GM19467 (cell line): Measurements from ENCODE around the gene WDR74.
"Not testable (repeated sequence)": the region's sequence is repeated elsewhere in the genome, so short reads cannot be mapped to it uniquely, and the experiment has no call there.

Source experiments
- ATAC-seq: cut with Tn5 transposase; IDR thresholded peaks from one replicate; pipeline ENCODE4 v1.9.1; 2021; ENCODE audit warnings: mild to moderate bottlenecking, moderate library complexity; ENCODE audit not compliant: unreplicated experiment

The WDR74 gene

DNA sequence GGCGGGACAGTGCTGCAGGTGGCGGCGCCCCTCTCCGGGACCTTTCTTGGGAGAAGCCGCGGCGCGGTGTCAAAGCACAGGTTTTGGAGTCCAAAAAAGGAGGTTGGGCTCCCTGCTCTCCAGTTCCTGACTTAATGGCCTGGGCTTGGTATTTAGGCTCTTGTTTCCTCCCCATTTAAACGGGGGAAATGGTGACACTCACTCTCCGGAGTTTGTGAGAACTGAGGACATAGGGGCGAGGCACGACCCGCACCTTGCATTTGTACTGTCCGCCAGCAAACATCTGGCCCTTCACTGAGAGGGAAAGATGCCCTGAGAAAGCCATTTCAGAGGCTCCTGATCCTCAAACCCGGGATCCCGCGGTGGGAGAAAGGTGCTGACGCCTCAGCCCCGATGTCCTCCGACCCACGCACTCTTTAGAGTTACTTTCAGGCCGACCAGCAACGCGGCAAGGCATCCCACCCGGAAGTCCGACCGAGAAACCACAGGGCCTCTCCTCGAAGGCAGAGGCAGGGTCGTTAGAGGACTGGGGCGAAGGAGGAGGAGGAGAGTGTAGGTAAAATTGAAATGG lies 2.9 kb upstream of the WDR74 start:
- ATAC-seq: no peak

DNA sequence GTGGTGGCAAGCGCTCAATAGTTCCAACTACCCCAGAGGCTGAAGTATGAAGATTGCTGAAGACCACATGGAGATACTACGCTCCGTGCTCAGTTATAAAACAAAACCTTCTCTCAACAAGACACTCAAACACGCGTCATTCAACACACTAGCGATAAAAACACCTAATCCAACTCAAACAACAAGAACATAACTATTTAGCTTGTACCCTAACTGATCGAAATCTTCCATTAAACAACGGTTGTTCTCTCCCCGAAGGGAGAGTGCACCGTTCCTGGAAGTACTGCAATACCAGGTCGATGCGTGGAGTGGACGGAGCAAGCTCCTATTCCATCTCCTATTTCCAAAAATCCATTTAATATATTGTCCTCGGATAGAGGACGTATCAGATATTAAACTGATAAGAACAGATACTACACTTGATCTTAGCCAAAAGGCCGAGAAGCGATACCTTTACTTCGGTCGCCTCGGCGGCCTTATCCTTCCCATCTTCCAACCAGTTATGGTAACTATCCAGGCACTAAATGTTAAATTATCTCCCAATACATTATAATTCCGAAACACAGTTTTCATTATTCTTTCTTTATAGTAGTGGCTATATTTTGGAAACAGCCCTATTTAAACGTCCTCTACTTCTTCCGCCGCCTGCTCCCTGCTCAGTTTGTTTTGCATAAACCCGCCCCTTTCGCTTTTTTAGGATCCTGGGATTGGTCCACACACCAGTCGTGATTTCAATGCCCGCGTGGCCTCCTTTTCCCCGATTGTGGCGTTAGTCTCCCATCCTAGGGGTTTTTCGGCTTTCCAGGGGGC lies 2.2 kb upstream of the WDR74 start:
- peak; percentile 47 for ATAC-seq

DNA sequence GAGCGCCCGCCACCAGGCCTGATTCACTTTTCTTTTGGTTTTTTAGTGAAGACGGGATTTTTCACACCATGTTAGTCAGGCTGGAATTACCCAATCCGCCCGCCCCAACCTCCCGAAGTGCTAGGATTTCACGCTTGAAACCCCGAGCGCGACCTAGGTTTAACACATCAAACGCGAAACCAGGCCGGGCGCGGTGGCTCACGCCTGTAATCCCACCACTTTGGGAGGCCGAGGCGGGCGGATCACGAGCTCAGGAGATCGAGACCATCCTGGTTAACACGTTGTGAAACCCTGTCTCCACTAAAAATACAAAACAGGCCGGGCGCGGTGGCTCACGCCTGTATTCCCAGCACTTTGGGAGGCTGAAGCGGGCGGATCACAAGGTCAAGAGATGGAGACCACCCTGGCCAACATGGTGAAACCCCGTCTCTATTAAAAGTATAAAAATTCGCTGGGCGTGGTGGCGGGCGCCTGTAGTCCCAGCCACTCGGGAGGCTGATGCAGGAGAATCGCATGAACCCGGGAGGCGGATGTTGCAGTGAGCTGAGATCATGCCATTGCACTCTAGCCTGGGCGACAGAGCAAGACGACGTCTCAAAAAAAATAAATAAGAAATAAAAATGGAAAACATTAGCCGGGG lies 1.5 kb upstream of the WDR74 start:
- ATAC-seq: not testable (repeated sequence)

DNA sequence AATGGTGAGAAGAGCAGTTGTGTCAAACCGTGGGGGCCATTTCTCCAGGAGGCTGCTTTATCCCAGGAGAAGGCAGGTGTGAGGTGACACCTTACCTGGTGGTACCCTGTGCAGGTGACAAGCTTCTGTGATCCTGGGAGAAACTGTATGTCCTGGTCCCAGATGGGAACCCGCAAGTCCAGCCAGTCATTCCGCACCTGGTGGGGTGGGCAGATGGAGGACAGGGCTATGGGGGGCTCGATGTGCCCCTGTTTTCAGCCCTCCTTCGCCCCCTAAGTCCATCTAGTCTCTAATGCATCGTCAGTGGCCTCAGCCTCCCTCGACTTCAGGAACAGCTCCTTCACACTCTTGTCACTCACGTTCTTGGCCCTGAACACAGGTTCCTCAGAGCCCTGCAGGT lies 4.1 kb downstream of the WDR74 start:
- no peak for ATAC-seq

DNA sequence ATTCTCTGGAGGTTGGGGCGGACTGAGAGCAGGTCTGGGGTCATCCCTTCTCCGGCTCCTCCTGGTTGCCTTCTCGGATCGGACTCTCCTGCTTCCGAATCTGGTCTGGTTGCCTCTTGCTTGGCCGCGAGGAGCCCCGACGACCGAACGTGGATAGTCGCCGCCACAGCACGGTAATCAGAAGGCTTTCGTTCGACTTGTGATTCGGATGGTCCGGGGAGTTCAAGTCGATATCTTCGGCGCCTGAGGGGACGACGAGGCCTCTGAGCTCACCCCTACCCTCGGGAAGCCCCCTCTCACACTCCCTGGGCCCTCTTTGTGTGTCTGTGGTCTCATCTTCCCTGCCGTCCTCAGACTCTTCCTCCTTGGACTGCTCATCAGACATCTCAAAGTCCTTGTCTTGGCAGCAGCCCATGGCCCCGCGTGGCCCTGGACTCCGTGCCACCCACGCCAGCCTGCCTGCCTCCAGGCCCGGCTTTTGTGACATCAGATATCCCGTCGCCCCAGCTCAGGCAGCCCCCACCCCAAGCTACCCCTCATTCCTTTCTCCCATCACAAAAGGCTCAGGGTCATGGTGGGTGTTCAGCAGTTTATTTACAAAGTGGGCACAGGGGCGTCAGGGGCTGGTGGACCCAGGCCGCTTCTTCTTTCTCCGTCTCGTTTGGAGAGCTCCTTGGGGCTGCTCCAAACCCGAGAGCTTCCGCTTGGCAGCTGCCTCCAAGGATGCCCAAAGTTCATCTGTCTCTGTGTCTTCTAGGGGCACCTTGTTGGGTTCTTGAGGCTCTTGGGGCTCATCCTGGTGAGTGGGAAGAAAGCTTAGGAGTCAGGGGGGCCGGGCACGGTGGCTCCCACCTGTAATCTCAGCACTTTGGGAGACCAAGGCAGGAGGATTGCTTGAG lies 6.8 kb downstream of the WDR74 start, which contains the start of gene TEX54:
Gene TEX54, minus strand, starts transcription at position 506 of the 899 bp plus-strand sequence.
- ATAC-seq: no peak

DNA sequence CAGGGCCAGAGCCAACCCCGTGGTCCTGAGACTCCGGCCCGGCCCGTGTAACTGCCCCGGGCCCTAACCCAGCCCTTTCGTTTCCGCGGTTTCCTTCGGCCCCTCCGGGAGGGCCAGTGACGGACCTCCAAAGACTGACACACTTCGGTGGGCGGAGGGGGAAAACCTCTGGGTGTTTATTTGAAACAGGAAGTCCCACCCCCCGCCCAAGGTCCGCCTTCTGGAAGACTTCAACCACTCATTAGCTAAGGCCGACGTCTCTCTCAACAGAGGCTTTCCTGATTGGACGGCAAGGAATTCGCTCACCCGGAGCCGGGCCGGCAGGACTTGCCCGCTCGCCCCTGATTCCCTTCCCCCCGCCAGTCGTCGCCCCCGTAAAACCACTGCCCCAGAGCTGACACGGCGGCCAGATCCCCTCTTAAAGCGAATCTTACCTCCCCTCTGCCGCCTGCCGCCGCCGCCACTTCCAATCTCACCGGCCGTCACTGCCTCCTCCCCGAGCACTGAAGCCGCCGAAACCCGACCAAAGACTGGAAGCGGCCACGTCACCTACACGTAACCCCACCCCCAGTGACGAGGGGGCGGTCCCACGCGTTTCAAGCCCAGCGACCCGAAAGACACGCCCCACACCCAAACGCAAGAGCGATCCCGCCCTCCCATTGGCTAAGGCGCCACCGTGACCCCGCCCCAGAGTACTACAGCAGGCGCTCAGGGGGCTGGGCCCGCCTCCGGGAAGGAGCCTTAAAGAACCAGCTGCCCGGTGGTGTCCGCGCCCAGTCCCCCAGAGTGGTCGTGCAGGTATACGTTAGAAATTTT lies 7.7 kb downstream of the WDR74 start, which contains the start of gene STX5:
Gene STX5, minus strand, starts transcription at position 532 of the 816 bp plus-strand sequence. CDS start 808 bp downstream, outside the sequence.
- peak; percentile 76 for ATAC-seq

DNA sequence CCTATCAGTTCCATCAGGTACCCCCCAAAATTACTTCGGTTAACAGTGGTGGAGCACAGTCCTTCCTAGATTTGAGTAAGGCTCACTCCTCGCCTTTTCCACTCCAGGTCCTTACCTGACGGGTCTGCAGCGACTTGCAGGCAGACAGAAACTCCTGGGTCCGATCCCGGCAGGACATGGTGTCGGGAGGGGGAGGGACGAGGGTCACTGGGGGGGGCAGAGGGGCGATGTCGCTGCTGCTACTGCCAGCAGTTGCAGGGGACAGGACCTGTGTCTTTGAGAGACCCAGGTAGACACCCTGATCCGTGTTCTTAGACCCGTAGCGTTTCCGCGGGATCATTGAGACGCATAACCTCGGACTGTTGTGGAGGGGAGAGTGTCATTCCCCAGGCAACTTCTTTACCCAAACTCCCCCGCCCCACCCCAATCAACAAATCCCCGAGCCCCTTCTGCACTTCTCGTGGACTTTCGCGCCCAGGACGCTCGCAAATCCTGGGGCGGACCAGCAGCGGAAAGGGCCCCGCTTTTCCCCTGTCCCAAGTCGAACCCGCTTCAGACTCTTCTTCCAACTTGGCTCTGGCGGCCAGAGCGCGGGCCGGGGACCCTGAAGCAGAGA lies 8.4 kb downstream of the WDR74 start:
- no peak for ATAC-seq

DNA sequence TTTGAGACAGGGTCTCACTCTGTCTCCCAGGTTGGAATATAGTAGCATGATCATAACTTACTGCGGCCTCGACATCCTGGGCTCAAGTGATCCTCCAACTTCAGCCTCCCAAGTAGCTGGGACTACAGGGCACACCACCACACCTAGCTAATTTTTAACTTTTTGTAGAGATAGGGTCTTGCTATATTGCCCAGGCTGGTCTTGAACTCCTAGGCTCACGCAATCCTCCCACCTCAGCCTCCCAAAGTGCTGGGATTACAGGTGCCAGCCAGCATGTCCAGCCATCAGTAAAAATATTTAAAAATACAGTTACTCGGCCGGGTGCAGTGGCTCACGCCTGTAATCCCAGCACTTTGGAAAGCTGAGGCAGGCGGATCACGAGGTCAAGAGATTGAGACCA lies 11.3 kb downstream of the WDR74 start:
- not testable (repeated sequence) for ATAC-seq

DNA sequence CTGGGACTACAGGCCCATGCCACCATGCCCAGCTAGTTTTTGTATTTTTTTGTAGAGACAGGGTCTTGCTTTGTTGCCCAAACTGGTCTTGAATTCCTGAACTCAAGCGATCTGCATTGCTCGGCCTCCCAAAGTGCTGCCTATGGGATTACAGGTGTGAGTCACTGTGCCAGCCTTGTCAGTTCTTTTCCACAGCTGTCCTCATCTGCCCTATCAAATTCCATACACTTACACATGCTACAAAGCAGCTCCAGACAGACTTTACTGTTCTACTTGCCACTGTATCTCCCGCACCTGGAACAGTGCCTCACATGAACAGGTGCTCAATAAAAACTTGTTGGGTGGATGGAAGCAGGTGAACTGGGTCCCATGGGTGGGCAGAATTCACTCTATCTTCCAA lies 15.7 kb downstream of the WDR74 start:
- ATAC-seq: no peak

DNA sequence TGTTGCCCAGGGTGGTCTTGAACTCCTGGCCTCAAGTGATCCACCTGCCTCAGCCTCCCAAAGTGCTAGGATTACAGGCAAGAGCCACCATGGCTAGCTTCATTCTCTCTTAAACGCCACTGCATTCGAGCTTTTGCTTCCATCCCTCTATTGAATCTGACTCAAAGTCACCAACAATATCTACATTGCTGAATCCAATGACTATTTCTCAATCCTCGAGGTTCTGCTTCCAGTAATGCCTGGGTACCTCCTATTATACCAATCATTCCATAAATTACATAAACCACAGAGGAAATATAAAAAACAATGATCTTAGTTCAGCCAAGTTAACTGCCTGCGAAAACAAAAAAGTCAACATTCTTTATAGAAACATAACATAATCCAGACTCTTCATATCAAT lies 22.3 kb downstream of the WDR74 start:
- no peak for ATAC-seq

DNA sequence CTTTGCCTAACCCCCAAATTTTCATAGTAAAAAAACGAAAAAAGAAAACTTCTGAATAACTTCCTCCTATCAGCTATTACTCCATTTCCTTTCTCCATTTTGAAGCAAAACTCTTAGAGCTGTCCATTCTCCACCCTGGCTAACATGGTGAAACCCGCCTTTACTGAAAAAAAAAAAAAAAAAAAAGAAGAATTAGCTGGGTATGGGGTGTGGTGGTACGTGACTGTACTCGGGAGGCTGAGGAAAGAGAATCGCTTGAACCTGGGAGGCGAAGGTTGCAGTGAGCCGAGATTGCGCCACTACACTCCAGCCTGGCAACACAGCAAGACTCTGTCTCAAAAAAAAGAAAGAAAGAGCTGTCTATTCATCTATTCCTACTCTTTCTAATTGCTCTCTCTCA lies 22.8 kb downstream of the WDR74 start:
- ATAC-seq: no peak

DNA sequence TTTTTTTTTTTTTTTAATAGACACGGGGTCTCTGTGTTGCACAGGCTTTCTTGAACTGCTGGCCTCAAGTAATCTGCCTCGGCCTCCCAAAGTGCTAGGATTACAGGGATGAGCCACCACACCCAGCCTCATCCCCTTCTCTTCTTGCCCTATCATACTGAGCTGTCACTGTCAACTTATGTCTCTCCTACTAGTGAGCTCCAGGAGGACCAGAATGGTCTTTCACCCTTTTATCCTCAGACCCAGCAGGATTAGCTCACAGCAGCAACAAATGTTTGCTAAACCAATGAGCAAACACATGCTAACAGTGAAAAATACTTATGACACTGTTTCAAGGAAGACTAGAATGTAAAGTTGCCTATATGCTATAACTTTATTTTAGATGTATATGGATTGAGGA lies 27.7 kb downstream of the WDR74 start:
- ATAC-seq: no peak

DNA sequence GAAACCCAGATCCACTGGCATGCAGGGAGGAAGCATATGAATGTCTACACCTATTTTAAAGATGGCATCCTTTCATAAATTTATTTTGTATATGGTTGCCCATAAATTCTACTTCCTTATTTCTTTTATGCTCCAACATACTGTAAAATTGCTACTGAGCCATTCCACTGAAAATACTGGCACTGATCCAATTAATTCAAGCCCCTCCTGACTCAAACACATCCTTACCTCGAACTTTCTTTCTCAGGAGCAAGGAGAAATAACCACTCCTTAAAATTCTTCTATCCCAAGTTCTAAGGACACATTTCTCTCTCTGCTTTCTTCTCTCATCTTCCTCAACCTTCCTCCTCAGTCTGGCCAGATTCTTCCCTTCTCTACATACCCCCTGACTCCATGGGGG lies 28.6 kb downstream of the WDR74 start:
- ATAC-seq: no peak

DNA sequence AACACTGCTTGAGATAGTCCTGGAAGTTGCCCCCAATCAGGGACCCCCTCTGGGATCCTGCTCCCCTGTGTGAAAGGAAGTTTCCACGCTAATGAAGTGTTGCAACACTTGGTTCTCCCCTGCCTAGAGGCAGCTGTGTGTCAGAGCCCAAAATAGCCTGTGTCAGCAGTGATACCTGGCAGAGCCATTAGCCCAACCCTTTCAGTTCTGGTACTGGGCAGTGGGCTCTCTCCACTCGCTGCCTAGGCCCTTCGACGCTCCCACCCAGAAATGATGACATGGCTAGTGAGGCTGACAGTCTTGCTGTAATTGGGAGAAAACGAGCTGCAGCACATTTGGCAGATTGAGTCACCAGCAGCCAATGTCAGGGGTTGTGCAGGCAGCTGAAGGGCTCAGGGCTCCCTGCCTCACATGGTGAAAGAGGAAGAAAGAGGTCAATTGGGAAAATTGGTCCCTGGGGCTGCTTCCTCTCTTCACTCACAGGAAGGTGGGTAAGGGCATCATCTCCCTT lies 32.7 kb downstream of the WDR74 start:
- ATAC-seq: no peak

DNA sequence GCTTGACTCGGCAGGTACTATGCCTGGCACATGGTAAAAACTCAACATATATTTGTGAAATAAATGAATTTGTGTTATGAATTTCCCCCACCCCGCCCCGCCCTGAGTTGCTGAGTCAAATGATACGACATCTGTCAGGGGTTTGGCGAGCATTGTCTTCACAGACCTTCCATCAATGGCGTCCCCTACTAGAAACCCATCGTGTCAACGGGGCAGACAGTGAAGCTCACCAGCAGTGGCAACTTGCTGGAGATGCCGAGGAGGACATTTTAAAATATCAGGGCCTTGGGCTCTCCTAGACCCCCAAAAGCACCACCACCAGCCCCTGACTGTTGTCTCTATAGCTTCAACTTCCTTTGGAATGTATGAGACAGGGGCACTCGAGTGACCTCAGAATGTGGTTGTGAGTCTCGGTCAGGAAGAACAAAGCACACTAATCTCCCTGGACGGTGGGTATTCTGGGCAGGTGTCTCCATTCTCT lies 33.4 kb downstream of the WDR74 start:
- no peak for ATAC-seq

DNA sequence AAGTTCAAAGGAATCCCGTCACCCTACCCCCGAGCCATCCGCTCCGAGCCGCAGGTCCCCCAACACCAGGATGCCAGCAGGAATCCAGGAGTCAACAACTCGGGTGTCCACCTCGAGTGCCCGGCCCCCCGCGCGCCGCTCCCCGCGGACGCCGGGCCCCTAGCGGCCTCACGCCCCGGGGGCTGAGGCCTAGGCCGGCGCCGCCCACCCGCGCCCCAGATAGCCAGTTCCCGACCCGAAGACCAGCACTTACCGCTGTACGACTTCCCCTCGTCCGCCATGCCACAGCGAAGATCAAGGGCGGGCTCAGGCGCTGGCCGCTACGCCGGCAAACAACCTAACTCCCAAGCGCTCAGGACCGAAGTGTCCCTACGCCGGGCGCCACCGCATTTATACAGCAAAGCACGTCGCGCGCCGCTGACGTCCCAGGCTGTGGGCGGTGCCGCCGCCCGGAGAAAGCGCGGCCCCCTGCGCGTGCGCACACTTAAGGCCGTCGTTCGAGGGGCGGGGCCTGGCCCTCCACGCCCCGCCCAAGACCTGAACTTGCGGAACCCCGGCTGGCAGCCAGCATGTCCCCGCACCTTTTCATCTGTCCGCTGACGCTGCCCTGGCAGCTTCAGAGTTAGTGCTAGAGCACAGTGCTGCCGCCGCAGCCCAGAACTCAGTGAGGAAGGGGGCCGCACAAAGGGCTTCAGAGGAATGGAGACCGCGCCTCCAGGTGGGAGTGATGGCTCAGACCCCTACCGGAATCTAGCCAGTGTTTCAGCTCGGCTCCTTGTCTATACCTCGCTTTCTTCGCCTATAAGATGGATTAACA lies 34.1 kb downstream of the WDR74 start, which contains the start of gene NXF1:
Gene NXF1, minus strand, starts transcription at position 365 of the 817 bp plus-strand sequence. Its CDS starts 84 bp downstream, at position 281.
- ATAC-seq: peak; percentile 77

DNA sequence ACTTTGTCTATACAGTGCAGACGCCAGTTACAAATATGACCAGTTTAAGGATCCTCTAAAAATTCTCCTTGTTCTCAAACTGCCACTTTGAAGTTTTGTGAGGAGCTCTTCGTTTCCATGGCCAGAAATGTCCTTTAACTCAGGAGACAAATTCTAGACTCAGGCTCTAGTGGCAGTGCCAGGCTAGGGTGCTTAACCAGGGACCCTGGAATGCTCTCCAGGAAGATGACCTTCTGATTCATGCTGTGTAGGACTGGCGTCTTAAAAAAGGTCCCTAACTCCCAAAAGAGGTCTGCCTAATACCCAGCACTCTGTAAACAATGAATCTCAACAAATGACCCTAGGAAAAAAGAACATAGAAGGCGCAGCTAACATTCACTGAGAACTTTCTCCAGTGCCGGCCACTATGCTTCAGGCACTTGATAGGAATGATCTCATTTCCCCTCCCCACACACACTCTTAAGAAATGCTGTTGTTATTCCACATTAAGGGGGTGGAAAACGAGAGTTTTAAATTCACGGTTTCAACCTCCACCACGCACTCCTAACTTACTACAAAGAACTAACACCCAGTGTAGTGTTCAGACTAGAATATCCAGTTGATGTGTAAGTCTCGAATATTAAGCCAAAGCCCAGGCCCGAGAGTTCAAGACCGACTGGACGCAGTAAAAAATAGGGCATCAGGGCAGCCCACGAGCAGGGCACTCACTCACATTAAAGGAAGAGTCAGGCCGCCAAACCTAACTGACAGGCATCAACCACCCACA lies 34.9 kb downstream of the WDR74 start:
- no peak for ATAC-seq

DNA sequence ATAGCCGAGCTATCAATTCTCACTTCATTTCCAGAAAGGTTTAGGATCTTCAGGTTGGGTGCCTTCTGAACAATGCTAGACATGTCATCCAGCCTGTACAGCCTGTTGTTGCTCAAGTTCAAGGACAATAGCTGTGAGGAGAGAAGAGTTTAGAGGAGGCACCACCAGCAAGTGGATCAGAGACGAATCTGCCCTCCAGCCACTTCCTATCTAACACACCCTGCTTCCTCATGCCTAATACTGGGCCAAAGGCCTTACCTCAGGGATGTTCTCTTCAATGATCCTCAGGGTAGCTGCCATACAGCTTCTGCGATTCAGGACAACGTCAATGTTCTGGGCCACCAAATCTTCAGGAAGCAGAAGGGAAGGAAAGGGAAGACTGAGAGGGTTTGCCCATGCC lies 38.3 kb downstream of the WDR74 start:
- ATAC-seq: no peak
